Mucosa of descending colon (tissue), 3 donors: ENCODE data around the gene TRA2A. TPM values are rescaled to one million over a fixed set of nuclear protein-coding genes. Genes with fewer than 3 reads are reported as not detected.
"Not testable (repeated sequence)": the region's sequence is repeated elsewhere in the genome, so short reads cannot be mapped to it uniquely, and the experiment has no call there.

Experiments used
- ATAC-seq: fragments of 200-7000 bp; cut with Tn5 transposase; one replicate; pipeline ENCODE4 v1.9.1; 2020; ENCODE audit warnings: mild to moderate bottlenecking, moderate library complexity
- DNase-seq, 3 donors: peaks; one replicate each; pipeline ENCODE4 v3.0.0-alpha.2; 2020
- H3K36me3 ChIP-seq: fragments of 200-600 bp; one replicate; pipeline ENCODE4 v1.8.0; 2021; ENCODE audit warnings: low read depth, mild to moderate bottlenecking
- H3K4me1 ChIP-seq: fragments of 200-600 bp; one replicate; pipeline ENCODE4 v1.8.0; 2021; ENCODE audit warnings: low read depth, mild to moderate bottlenecking
- H3K4me3 ChIP-seq: fragments of 200-600 bp; one replicate; pipeline ENCODE4 v1.8.0; 2021; ENCODE audit warnings: mild to moderate bottlenecking
- H3K9me3 ChIP-seq: fragments of 200-600 bp; one replicate; pipeline ENCODE4 v1.8.0; 2021; ENCODE audit warnings: mild to moderate bottlenecking
- intact Hi-C, 2 donors: fragments of 100-400 bp; cut with DNase I in 1 of 2; cut with micrococcal nuclease in 1 of 2; formaldehyde crosslinking; loops; one replicate each; pipeline versions ENCODE4 v1.11.0 to v1.11.1; 2022; cut with DNase I, micrococcal nuclease
- total RNA-seq, 3 donors: library from RNA; stranded (reverse); fragmentation: NEBNext Ultra II Directional in 2 of 3; extraction: Animal tissue kit (Norgen Biotek cat#: 25700) in 2 of 3; gene quantifications; one replicate each; pipeline versions ENCODE4 v1.2.1 to v1.2.4, GENCODE V29; 2021 to 2023
- TF ChIP-seq, protein P1 (sequence below): fragments of 200-600 bp; IDR thresholded peaks from one replicate; pipeline ENCODE4 v1.8.0; 2022; ENCODE audit warnings: antibody characterized with exemption, mild to moderate bottlenecking
- donor health status: DM: no; HTN: no; CAD: no; lungs with moderate emphysema.
- donor health status: DM: no; HTN: no; CAD: no.
- donor health status: DM: no; HTN: yes; CAD: no.

The TRA2A gene
- total RNA-seq, 3 donors from 2014 or later: 74.6 to 79.3 (median 76.8) TPM

DNA sequence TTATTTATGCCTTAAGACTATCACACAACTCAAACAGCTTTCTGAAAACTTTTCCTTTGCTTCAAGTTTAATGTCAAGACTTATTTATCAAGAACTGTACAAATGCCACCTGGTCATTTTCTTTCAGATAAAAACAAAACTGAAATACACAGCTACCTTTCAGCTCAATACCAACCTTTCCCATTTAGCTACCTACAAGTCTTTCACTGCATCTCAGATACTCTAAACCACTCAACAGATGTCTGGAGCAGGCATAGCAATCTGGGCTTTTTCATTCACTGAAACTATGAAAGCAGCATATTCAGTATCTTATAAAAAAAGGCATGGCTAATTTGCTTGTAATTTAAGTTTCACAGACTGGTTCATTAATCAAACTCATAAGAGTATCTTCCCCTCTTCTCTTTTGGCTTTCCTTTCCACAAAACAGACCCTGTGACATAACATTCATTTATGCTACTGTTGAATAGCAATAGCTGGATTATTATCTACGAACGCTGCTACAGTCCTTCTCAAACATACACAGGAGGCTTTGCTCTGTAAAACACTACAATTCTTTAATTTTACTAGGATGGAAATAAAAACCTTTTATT, 8.2 kb downstream of the TRA2A start:
- DNase-seq (no peak), ATAC-seq (no peak)
- Histone ChIP-seq H3K4me1 (peaks cover 7% of the 10 kb centered on the region), H3K36me3 (no peaks in the 10 kb centered on the region), H3K4me3 (no peak overlapping the region), H3K9me3 (no peaks in the 10 kb centered on the region)
- TF ChIP-seq, protein P1, sequence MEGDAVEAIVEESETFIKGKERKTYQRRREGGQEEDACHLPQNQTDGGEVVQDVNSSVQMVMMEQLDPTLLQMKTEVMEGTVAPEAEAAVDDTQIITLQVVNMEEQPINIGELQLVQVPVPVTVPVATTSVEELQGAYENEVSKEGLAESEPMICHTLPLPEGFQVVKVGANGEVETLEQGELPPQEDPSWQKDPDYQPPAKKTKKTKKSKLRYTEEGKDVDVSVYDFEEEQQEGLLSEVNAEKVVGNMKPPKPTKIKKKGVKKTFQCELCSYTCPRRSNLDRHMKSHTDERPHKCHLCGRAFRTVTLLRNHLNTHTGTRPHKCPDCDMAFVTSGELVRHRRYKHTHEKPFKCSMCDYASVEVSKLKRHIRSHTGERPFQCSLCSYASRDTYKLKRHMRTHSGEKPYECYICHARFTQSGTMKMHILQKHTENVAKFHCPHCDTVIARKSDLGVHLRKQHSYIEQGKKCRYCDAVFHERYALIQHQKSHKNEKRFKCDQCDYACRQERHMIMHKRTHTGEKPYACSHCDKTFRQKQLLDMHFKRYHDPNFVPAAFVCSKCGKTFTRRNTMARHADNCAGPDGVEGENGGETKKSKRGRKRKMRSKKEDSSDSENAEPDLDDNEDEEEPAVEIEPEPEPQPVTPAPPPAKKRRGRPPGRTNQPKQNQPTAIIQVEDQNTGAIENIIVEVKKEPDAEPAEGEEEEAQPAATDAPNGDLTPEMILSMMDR: no peak
- intact Hi-C loops: no loop called here

DNA sequence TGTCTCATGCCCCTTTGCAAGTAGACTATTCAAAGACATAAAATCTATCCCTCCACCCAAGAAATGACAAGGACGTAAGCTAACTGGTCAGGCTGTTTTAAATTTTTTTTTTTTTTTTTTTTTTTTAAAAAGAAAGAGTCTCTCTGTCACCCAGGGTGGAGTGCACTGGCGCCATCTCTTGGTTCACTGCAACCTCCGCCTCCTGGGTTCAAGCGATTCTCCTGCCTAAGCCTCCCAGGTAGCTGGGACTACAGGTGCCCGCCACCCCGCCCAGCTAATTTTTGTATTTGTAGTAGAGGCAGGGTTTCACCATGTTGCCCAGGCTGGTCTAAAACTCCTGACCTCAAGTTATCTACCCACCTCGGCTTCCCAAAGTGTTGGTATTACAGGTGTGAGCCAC, 11.2 kb downstream of the TRA2A start:
- peaks cover 7% of the 10 kb centered on the region for H3K4me1 ChIP-seq
- intact Hi-C loops: no loop called here
- ATAC-seq (no peak), DNase-seq (no peak)
- TF ChIP-seq, protein P1: no peak
- H3K4me3 ChIP-seq: no peak overlapping the region
- peaks cover 8% of the 10 kb centered on the region for H3K36me3 ChIP-seq
- H3K9me3 ChIP-seq: no peaks in the 10 kb centered on the region

GRCh38 chr7:23514755-23515154, 17.0 kb downstream of the TRA2A start:
- intact Hi-C loops: no loop called here
- peaks cover 32% of the 10 kb centered on the region for H3K36me3 ChIP-seq

GRCh38 chr7:23513746-23514145, 18.0 kb downstream of the TRA2A start:
- H3K9me3 ChIP-seq, DNase-seq, H3K4me3 ChIP-seq, ATAC-seq, intact Hi-C loops, H3K4me1 ChIP-seq: not testable (repeated sequence)
- peaks cover 32% of the 10 kb centered on the region for H3K36me3 ChIP-seq

More at GRCh38 chr7:23514755-23515154, 17.0 kb downstream of the TRA2A start:
- H3K9me3 ChIP-seq: no peaks in the 10 kb centered on the region
- ATAC-seq (no peak), DNase-seq (no peak)
- no peaks in the 10 kb centered on the region for H3K4me1 ChIP-seq
- TF ChIP-seq, protein P1: no peak
- H3K4me3 ChIP-seq: no peak overlapping the region

GRCh38 chr7:23494009-23494408, 37.8 kb downstream of the TRA2A start:
- Histone ChIP-seq H3K4me3 (no peak overlapping the region), H3K36me3 (no peaks in the 10 kb centered on the region), H3K4me1 (no peaks in the 10 kb centered on the region), H3K9me3 (no peaks in the 10 kb centered on the region)
- DNase-seq (no peak), ATAC-seq (no peak)
- intact Hi-C loops: no loop called here
- TF ChIP-seq, protein P1: no peak

DNA sequence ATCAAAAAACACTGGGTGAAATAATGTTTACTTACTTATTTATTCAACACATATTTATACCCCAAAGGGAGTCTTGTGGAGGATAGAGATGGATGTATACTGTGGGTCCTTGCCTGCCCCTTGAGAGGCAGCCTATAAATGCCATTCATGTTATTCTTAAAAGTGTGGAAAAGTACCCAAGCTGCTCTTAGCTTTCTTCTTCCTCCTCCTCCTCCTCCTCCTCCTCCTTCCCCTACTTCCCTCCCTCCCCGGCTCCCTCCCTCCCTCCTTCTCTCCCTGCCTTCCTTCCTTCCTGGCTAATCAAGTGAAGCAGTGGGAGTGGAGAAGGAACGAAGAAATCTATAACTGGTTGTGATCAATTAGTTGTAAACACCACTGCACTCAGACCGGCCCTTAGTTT, 40.3 kb downstream of the TRA2A start:
- Histone ChIP-seq H3K36me3 (no peaks in the 10 kb centered on the region), H3K9me3 (no peaks in the 10 kb centered on the region), H3K4me1 (no peaks in the 10 kb centered on the region), H3K4me3 (no peak overlapping the region)
- no peak for DNase-seq
- ATAC-seq: no peak
- TF ChIP-seq, protein P1: no peak
- intact Hi-C loops: no loop called here
